KBM-7 (cell line): ENCODE results near the gene CPE.
"Not testable (repeated sequence)": the region's sequence is repeated elsewhere in the genome, so short reads cannot be mapped to it uniquely, and the experiment has no call there.

Experiments
- DNase-seq: peaks from one replicate; pipeline ENCODE4 v3.0.0-alpha.2; 2015
- in situ Hi-C: fragments of 300-500 bp; cut with MboI; formaldehyde crosslinking; loops from 2 replicates; pipeline ENCODE4 v1.14.3; 2020; ENCODE audit warnings: low sequenced_read_pairs, low pct_unique_long_range_greater_than_20kb, mixed read lengths

The CPE gene

DNA sequence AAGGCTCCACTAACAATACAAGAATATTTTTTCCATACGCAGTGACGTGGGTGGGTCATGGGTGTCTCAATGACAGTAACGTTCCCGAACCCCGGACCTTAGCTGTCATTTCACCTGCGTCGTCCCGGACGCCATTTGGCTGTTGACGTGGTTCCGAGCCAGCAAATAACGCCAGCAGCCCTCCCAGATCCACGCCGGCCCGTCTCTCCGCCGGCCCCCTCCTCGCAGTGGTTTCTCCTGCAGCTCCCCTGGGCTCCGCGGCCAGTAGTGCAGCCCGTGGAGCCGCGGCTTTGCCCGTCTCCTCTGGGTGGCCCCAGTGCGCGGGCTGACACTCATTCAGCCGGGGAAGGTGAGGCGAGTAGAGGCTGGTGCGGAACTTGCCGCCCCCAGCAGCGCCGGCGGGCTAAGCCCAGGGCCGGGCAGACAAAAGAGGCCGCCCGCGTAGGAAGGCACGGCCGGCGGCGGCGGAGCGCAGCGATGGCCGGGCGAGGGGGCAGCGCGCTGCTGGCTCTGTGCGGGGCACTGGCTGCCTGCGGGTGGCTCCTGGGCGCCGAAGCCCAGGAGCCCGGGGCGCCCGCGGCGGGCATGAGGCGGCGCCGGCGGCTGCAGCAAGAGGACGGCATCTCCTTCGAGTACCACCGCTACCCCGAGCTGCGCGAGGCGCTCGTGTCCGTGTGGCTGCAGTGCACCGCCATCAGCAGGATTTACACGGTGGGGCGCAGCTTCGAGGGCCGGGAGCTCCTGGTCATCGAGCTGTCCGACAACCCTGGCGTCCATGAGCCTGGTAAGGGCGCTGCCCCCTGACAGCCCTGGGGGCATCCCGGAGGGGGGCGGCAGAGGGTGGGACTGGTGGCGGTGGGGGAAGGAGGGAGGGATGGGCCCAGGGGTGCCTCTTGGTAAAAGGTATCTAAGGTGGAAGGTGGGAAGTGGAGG lies at the start of gene CPE:
CPE (plus strand) TSS at position 264 of the 933 bp plus-strand sequence; CDS start at position 478, 214 bp downstream.
- DNase-seq, result peak; percentile 81

DNA sequence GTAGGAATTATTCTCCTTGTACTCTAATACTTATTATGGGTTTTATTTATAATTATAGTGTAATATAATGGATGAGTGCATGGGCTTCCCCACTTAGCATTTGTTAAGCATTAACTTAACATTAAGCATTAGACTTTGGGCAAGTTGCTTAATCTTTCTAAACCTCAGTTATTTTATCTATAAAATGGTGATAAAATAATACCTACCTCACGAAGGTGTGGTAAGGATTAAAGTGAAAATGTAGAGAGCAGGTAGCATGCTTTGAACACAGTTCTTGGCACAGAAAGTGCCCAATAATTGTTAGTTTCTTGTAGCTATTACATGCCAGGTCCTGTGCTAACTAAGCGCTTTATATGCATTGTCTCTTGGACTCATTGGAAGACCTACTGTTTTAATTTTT lies 48.7 kb upstream of the CPE start:
- in situ Hi-C loops, result loop anchor here (25.0 kb wide), 1 partner anchor 193 kb away; no protein-coding TSS in a partner anchor
- no peak for DNase-seq

More for the DNA sequence above, at the start of gene CPE:
- in situ Hi-C loops, result no loop called here

DNA sequence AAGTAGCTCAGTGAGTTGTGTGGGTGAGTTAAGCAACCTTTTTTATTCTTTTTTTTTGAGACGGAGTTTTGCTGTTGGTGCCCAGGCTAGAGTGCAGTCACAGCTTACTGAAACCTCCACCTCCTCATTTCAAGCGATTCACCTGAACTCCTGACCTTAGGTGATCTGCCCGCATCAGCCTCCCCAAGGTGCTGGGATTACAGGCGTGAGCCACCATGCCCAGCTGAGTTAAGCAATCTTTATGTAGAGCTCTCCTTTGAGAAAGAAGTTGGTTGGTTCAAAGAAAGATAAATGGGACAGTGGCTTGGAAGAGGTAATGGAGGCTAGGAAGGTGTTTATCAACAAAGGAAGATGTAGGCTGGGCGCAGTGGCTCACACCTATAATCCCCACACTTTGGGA lies 48.1 kb upstream of the CPE start:
- in situ Hi-C loops, result loop anchor here (25.0 kb wide), 1 partner anchor 193 kb away; no protein-coding TSS in a partner anchor

DNA sequence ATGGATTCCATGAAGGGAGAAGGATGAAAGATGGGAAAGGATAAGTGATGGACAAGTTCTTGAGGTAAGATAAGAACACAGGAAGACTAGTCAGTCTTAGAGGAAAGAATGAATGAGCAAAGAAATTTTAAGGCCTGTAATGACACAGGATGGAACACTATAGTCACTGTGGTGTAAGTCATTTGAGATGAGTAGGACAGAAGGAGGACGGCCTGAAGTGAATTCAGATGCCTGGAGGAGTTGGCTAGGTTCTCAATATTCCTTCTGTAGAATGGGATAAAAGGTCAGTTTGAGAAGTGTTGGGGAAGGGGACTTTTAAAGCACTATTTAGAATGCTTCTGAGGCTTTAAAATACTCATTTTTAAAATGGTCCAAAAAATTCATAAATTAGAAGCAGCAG lies 47.4 kb upstream of the CPE start:
- in situ Hi-C loops, result loop anchor here (25.0 kb wide), 1 partner anchor 194 kb away; no protein-coding TSS in a partner anchor
- no peak for DNase-seq

More for the DNA sequence above, 48.1 kb upstream of the CPE start:
- no peak for DNase-seq

DNA sequence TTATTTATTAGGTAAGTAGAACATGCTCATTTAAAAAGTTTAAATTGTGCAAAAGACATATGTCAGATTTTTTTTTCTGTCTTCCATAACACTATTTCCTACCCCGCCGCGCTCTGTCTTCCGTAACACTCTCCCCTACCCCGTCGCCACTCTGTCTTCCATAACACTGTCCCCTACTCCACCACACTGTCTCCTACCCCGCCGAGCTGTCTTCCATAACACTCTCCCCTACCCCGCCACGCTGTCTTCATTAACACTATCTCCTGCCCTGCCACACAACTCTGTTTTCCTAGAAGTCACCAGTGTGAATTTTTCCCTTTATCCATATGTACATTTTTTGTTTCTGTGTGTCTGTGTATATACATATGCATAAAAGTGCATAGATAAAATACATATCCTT lies 47.0 kb upstream of the CPE start:
- in situ Hi-C loops, result loop anchor here (25.0 kb wide), 1 partner anchor 195 kb away; no protein-coding TSS in a partner anchor
- no peak for DNase-seq

DNA sequence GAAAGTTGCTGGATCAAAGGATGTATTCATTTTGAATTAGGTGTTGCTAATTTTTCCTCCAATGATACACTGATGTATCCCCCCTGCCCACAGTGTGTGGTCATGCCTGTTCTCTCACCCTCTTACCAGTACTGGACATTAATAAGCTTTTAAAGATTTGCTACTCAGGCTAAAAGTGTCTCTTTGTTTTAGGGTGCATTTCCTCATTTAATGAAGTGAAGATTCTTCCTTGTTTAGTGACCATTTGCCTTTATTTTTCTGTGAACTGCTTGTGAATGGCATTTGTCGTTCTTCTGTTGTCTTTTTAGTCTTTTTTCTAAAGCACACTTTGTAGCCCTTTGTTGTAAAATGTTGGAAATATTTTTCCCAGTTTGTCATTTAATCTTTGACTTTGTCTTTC lies 46.3 kb upstream of the CPE start:
- in situ Hi-C loops, result loop anchor here (25.0 kb wide), 1 partner anchor 195 kb away; no protein-coding TSS in a partner anchor
- DNase-seq, result no peak

DNA sequence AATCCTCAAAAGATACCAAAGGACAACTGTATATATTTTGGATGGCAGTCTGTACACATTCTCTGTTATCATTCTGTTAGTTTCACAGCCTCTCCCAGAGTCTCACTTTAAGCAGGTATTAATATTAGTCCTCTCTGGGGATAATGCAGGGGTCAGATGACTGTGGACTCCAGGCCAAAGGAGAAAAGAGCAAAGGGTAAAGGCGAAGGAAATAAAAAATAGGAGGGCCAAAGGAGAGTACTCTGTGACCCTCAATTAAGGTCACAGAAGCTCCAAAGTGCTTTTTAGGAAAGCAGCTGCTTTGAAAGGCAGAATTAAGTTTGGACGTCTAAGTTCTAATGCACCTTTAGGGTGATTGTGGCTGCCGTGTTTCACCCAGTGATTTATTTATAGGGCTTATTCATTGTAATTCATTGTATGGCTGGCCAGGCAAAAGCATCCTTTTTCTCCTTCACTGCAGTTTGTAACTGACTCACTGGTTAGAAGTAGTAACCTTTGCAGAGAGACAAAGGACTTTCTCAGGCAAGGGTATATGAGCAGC lies 43.6 kb upstream of the CPE start:
- in situ Hi-C loops, result loop anchor here (25.0 kb wide), 1 partner anchor 198 kb away; no protein-coding TSS in a partner anchor
- no peak for DNase-seq

DNA sequence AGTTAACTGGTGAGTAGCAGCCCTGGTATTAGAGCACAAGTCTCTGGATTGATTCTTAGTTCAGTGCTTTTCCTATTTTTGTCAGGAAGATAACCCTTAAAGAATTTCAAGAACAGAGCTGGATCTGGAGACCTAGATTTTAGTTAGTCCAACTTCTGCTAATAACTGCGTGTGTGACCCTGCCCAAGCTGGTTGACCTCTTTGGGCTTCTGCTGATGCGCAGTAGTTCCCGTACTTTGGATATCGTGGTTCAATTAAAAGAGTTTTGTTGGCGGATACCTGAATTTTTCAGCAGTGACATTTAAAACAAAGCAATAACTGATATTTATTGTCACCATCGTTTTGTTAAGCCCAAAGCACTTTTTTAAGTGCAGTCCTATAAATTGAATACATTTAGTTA lies 42.1 kb upstream of the CPE start:
- DNase-seq, result no peak
- in situ Hi-C loops, result loop anchor here (25.0 kb wide), 1 partner anchor 199 kb away; no protein-coding TSS in a partner anchor

DNA sequence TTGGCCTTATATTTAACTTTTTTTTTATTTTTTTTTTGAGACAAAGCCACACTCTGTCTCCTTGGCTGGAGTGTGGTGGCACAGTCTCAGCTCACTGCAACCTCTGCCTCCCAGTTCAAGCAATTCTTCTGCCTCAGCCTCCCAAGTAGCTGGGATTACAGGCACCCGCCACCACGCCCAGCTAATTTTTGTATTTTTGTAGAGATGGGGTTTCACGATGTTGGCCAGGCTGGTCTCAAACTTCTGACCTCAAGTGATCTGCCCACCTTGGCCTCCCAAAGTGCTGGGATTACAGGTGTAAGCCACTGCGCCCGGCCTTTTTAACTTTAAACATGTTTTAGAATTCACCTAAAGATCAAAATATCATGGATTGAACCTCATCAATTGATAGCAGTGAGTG lies 36.5 kb upstream of the CPE start:
- in situ Hi-C loops, result loop anchor here (25.0 kb wide), 1 partner anchor 205 kb away; no protein-coding TSS in a partner anchor

DNA sequence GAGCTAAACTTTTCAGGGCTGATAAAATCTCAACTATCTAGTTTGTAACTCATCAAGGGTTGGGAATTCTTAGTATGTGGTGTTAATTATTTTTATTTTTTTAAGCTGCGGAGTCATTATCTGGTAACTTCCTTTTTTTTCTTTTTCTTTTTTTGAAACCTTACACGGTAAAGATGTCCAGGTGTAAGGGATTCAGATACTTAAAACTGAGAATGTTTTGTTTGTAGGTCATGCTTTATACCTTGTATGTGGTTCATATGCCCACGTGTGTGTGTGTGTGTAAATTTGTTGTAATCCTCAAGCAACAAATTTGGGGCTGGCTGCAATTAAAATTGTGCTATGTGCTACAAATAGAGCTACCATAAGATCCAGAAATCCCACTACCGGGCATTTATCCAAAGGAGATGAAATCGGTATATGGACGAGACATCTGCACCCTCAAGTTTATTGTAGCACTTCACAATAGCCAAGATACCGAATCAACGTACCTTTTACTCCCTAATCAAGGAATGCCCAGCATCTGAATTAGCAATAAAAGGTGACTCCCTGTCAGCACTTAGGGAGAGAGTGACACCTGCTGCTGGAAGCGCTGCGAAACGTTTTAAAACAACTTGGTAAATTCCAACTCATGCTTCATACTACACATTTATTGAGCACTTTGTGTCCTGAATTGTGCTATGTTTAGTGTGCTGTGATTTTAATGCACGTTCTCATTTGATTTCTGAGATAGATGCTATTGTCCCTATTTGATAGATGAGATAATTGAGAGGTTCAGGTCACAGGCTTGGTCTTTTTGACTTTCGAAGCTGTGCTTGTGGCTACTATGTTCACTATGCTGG lies 35.2 kb upstream of the CPE start:
- in situ Hi-C loops, result loop anchor here (25.0 kb wide), 1 partner anchor 206 kb away; no protein-coding TSS in a partner anchor
- peak; percentile 44 for DNase-seq

More for the DNA sequence above, 36.5 kb upstream of the CPE start:
- DNase-seq, result not testable (repeated sequence)

DNA sequence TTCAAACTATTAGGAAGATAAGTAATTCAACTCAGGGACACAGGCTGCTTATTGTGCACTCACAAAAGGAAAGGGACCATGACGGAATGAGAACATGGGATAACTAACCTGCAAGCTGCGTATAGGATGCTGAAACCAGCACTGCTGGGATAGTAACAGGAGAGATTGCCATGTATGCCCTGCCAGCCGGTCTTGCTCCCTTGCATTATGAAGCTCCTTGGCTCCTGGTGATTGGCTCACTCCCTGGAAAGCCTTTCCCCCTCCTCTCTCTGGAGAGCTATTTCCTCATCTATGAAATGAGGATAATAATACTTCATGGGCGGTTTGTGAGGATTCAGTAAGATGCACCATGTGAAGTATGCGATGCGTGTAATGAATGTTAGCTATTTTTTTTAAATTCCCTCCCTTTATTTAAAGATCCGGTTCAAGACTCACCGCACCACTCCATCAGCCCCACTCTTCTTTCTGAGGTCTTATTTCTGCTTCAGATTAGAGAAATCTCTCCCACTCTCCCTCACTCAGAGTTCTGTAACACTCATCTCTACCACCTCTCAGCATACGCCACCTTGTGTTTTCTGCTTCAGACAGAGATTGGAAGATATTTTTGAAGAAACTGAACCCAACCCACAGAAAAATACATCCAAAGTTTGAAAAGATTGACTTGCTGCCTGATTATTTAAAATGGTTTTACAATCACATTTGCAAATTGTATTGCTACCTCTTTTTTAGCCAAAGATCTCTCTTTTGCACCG lies 33.0 kb upstream of the CPE start:
- in situ Hi-C loops, result loop anchor here (25.0 kb wide), 1 partner anchor 209 kb away; no protein-coding TSS in a partner anchor
- DNase-seq, result no peak

DNA sequence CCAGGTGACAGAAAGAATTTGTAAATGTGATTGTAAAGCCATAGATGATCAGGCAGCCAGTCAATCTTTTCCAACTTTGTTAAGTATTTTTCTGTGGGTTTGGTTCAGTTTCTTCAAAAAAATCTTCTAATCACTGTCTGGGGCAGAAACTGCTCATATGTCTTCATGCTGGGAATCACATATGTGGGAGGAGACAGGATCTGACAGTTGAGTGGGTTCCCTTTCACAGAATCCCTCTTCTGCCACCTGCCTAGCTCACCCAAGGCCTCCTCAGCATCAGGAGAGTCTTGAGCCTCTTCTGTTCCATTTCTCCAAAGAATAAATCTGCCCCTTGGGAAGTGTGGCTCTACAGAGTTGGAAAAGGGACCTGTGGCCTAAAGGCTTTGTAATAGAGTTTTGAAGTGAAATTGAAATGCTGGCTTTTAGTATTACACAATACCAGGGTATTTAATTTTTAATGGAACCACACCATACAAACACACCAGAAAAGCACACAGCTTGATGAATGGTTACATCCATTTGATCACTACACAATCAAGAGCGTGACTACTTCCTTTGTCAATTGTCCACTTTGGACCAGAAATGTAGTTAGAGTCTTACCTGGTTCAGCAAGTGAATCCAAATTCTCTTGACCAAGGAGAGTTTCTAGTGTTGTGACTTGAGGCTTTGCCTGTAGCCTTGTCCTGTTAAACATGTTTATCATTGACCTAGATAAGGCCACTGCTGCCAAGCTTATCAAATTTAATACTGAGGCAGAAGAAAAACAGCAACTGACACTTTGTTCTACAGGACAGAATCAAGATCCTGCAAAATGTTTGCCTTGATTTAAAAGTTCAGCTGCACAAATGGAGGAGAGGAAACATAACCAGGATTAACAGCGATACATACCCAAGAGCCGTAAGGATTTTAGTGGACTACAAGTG lies 30.9 kb upstream of the CPE start:
- in situ Hi-C loops, result loop anchor here (25.0 kb wide), 1 partner anchor 211 kb away; no protein-coding TSS in a partner anchor
- no peak for DNase-seq

DNA sequence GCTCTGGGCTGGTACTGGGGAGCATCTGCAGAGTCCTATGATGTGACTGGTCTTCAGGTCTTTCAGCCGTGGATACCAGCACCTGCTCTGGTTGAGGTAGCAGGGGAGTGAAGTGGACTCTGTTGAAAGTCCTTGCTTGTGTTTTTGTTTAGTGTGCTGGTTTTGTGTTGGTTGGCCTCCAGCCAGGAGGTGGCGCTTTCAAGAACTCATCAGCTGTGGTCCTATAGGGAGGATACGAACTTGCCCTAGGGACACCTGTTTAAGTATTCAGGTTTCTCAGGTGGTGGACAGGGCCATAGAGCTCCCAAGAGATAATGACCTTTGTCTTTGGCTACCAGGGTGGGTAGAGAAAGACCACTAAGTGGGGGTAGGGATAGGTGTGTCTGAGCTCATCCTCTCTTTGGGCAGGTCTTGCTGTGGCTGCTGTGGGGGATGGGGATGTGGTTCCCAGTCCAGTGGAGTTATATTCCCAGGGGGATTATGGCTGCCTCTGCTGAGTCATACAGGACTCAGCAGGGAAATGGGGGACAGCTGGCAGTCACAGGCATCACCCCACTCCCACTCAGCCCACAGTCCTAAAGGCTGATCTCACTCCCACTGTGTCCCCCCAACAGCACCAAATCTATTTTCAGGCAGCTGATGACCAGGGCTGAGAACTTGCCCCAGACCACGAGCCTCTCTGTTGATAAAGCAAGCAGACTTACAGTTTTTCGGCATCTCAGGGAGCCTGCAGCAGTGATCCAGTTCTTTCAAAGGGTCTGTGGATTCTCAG lies 27.3 kb upstream of the CPE start:
- in situ Hi-C loops, result loop anchor here (25.0 kb wide), 1 partner anchor 111 kb away; no protein-coding TSS in a partner anchor

DNA sequence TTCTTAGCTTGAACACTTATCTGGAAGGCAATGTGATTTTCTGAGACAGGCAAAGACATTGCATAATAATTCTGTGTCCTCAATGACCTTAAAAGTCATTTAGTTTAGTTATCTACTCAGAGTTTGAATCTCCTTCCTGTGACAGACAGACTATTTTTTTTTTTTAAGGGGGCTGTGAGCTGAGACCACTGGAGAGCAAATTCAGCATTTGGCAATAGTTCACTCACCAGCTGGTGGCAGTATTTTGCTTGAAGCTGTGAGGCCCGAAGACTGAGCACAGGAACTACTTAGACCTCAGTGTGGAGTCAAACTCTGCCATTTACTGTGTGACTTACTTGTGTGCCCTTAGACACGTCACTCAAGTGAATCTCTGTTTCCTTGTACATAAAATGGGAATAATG lies 22.9 kb upstream of the CPE start:
- in situ Hi-C loops, result loop anchor here (25.0 kb wide), 1 partner anchor 106 kb away; no protein-coding TSS in a partner anchor
- peak; percentile 44 for DNase-seq

More for the DNA sequence above, 27.3 kb upstream of the CPE start:
- no peak for DNase-seq

DNA sequence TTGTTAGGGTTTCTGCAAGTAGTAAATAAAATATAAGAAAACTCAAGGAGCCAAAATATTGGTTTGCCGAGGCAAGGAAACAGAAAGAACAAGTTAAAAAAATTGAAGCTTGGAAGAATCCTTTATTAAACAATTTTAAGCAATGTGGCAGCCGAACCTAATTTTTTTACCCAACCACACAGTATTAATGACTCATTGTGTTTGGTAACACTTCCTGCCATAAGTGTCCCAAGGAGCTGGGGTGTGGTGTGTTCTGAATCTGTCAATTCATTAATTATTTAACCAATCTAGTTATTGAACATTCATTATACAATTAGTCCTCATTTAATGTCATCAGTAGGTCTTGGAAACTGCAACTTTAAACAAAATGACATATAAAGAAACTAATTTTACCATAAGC lies 19.3 kb upstream of the CPE start:
- DNase-seq, result no peak
- in situ Hi-C loops, result loop anchor here (25.0 kb wide), 1 partner anchor 103 kb away; no protein-coding TSS in a partner anchor

DNA sequence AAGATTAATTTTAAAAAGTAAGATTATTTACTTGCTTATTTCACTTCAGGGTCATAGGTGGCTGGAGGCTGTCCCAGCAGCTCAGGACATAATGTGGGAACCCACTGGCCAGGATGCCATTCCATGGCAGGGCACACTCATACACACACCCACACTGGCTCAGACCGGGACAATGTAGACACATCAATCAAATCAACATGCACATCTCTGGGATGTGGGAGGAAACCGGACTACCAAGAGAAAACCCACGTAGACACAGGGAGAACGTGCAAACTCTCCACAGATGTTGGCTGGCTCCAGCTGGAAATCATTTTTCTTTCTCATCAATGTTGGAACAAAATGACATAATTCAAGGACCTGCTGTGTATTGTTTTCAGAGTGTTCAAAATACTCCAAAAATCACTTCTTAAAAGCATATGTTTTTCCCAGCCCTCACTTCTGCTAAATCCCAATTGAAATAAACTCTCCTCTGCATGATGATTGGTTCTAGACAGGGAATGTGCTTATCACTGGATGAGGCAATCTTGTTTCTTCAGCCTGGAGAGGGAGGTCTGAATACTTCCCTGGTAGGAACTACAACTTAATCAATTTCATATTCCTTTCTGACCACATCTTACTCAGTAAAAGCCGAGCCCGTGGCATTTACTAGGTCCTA lies 18.6 kb upstream of the CPE start:
- in situ Hi-C loops, result loop anchor here (25.0 kb wide), 1 partner anchor 102 kb away; no protein-coding TSS in a partner anchor

More for the DNA sequence above, 18.6 kb upstream of the CPE start:
- no peak for DNase-seq
